ENCODE data around the gene B4GAT1. TPM values are rescaled to one million over a fixed set of nuclear protein-coding genes. Genes with fewer than 3 reads are reported as not detected.

The B4GAT1 gene
- total RNA-seq, 1 experiment from 2014 or later, result 22.8 TPM

DNA sequence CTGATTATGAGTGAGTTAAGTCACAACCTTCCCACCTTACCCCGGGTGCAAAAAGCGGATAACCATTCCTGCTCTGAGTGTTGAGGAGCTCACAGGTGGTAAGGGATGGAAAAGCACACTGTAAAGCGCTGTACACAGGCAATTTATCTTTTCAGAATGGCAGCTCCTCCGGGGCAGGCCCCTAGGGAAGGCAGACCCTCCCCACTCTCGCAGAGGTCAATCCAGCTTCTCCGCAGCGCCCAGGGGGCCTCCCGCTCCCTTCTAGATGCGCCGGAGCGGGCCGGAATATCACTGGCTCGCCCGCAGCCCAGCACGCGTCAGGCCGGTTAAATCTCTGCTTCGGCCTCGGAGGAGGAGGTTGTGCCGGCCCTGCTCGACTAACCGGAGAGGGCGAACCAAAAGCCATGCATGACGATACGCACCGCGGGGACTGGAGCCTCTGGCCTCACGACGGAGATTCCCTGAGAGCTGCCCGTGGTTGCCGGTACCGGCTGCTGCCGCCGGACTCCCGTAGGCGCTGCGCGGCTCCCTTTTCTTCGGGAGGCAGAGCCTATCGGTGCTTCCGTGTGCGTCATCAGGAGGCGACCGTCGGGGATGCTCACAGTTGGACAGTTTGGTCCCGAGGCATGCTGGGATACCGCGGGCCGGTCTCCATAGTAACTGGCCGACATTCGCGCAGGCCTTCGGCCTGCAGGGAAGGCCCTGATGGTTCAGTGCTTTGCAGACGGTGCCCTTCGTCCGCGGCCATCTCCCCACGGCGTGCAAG, 2.7 kb downstream of the B4GAT1 start, which contains the start of gene BRMS1:
Gene BRMS1, minus strand, starts transcription at position 555 of the 766 bp plus-strand sequence. CDS start 2,870 bp downstream, outside the sequence.
- Histone ChIP-seq H3K9me3 (ENCODE audit: insufficient read depth, low read depth) (no peaks in the 10 kb centered on the region), H3K4me1 (replicated peaks; ENCODE audit: insufficient read depth) (peaks cover 34% of the 10 kb centered on the region), H3K4me2 (peak within 1 kb of the TSS; percentile 87), H3K9me2 (ENCODE audit: insufficient read depth) (no peaks in the 10 kb centered on the region), H2AFZ (peak within 1 kb of the TSS; percentile 93), H3K79me2 (ENCODE audit: low read depth) (peaks cover 39% of the 10 kb centered on the region), H3K4me3 (peak within 1 kb of the TSS; percentile 100), H4K20me1 (ENCODE audit: insufficient read depth) (peaks cover 10% of the 10 kb centered on the region), H3K27me3 (ENCODE audit: insufficient read depth, low read depth) (no peaks in the 10 kb centered on the region), H3F3A (ENCODE audit: insufficient read depth, low read depth) (peaks cover 38% of the 10 kb centered on the region), H3K36me3 (ENCODE audit: low read depth) (no peaks in the 10 kb centered on the region), H3K27ac (peak within 1 kb of the TSS; percentile 11; the same call in 1 of the 2 replicates)
- intact Hi-C loops (cut with micrococcal nuclease; ENCODE audit: unreplicated experiment), result loop anchor here (1.0 kb wide), 1 partner anchor 27 kb away; the partner anchor contains the start of gene SLC29A2
- peak; percentile 94 for DNase-seq
- CTCF ChIA-PET, result interaction anchor here (0.8 to 2.4 kb wide), 4 partner anchors 9 to 33 kb away, joined by 3 to 7 read pairs (median 4); partner anchors contain the start of gene RIN1
- TF ChIP-seq CTCF (conservative IDR thresholded peaks at IDR 0.05) (no peak), EZH2 (IDR thresholded peaks at IDR 0.05; ENCODE audit: low read depth) (no peak)
- TSS peak; percentile 66 for BruUV-seq (replicated peaks)
- POLR2A ChIA-PET (ENCODE audit: unreplicated experiment), result interaction anchor here (0.5 to 0.6 kb wide), 5 partner anchors 25 to 232 kb away, joined by 3 to 8 read pairs (median 4); no protein-coding TSS in a partner anchor

DNA sequence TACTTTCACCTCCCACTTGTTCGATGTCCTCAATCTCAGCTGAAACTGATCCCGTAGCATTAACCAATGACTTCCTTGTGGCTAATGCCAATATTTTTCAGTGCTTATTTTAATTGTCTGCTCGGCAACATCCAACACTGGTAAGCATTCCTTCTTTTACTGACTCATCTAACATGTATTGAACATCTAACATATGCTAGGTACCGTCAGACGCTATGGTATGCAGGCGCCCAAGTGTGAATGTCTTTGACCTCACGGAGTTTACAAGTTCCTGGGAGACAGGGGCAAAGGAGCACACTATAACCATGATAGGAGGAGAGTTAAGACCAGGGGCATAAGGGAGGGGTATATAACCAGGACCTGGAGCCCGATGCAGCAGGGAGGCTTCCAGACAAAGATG, 4.3 kb downstream of the B4GAT1 start:
- Histone ChIP-seq H3K4me2 (peak overlapping the region; percentile 87; the same call in 1 of the 2 replicates), H3K4me3 (no peak overlapping the region; the same call in 1 of the 2 replicates), H2AFZ (no peak overlapping the region), H3K9me2 (ENCODE audit: insufficient read depth) (no peaks in the 10 kb centered on the region), H4K20me1 (ENCODE audit: insufficient read depth) (peaks cover 10% of the 10 kb centered on the region), H3F3A (ENCODE audit: insufficient read depth, low read depth) (peaks cover 26% of the 10 kb centered on the region), H3K9me3 (ENCODE audit: insufficient read depth, low read depth) (no peaks in the 10 kb centered on the region), H3K36me3 (ENCODE audit: low read depth) (no peaks in the 10 kb centered on the region), H3K27ac (no peak overlapping the region), H3K27me3 (ENCODE audit: insufficient read depth, low read depth) (no peaks in the 10 kb centered on the region), H3K79me2 (ENCODE audit: low read depth) (peaks cover 39% of the 10 kb centered on the region), H3K4me1 (replicated peaks; ENCODE audit: insufficient read depth) (peaks cover 28% of the 10 kb centered on the region)
- ChIA-PET CTCF (no interaction called here), POLR2A (ENCODE audit: unreplicated experiment) (no interaction called here)
- no TSS peak for BruUV-seq (replicated peaks)
- TF ChIP-seq CTCF (conservative IDR thresholded peaks at IDR 0.05), result no peak
- TF ChIP-seq EZH2 (IDR thresholded peaks at IDR 0.05; ENCODE audit: low read depth), result no peak
- DNase-seq, result no peak
- intact Hi-C loops (cut with micrococcal nuclease; ENCODE audit: unreplicated experiment), result no loop called here

GRCh38 chr11:66341502-66342126, 5.8 kb downstream of the B4GAT1 start:
- Histone ChIP-seq H3K4me3 (no peak overlapping the region), H3K36me3 (ENCODE audit: low read depth) (no peaks in the 10 kb centered on the region), H2AFZ (no peak overlapping the region), H3K79me2 (ENCODE audit: low read depth) (peaks cover 37% of the 10 kb centered on the region), H3K4me1 (replicated peaks; ENCODE audit: insufficient read depth) (peaks cover 32% of the 10 kb centered on the region), H3F3A (ENCODE audit: insufficient read depth, low read depth) (peaks cover 29% of the 10 kb centered on the region), H3K27me3 (ENCODE audit: insufficient read depth, low read depth) (no peaks in the 10 kb centered on the region), H3K9me2 (ENCODE audit: insufficient read depth) (no peaks in the 10 kb centered on the region), H4K20me1 (ENCODE audit: insufficient read depth) (peaks cover 18% of the 10 kb centered on the region), H3K4me2 (no peak overlapping the region), H3K9me3 (ENCODE audit: insufficient read depth, low read depth) (no peaks in the 10 kb centered on the region), H3K27ac (no peak overlapping the region)
- intact Hi-C loops (cut with micrococcal nuclease; ENCODE audit: unreplicated experiment), result no loop called here
- TF ChIP-seq CTCF (conservative IDR thresholded peaks at IDR 0.05) (no peak), EZH2 (IDR thresholded peaks at IDR 0.05; ENCODE audit: low read depth) (no peak)
- no peak for DNase-seq
- ChIA-PET POLR2A (ENCODE audit: unreplicated experiment) (no interaction called here), CTCF (interaction anchor here (0.7 to 0.8 kb wide), 2 partner anchors 11 to 22 kb away, joined by 3 to 4 read pairs; no protein-coding TSS in a partner anchor)
- no TSS peak for BruUV-seq (replicated peaks)
